Stomach (tissue), 9 donors: ENCODE data around the gene IRF4. TPM values are rescaled to one million over a fixed set of nuclear protein-coding genes. Genes with fewer than 3 reads are reported as not detected.

ENCODE experiments used
- DNase-seq, 2 donors: peaks; one replicate each; pipeline versions ENCODE4 v3.0.0 to v3.0.0-alpha.2; 2013 to 2019
- H3K27ac ChIP-seq, 5 donors: fragments of 200-600 bp in 4 of 5; sonication (generic) in 4 of 5; one replicate each; pipeline ENCODE4 v1.5.1; 2013 to 2019; ENCODE audit warnings: mild to moderate bottlenecking in 1 of 5, moderate library complexity in 1 of 5
- H3K27me3 ChIP-seq, 3 donors: fragments of 200-600 bp; sonication (generic); one replicate each; pipeline ENCODE4 v1.5.1; 2017 to 2019; ENCODE audit warnings: mixed run types in 1 of 3
- H3K36me3 ChIP-seq, 4 donors: fragments of 200-600 bp; sonication (generic); 1 replicate in 3 of 4; 2 replicates in 1 of 4; pipeline ENCODE4 v1.5.1; 2016 to 2019
- H3K4me1 ChIP-seq, 4 donors: fragments of 200-600 bp; sonication (generic); one replicate each; pipeline ENCODE4 v1.5.1; 2016 to 2019
- H3K4me3 ChIP-seq, 4 donors: fragments of 200-600 bp; sonication (generic) in 3 of 4; one replicate each; pipeline ENCODE4 v1.5.1; 2016 to 2019; ENCODE audit warnings: mild to moderate bottlenecking in 1 of 4
- H3K9me3 ChIP-seq, 4 donors: fragments of 200-600 bp; sonication (generic); one replicate each; pipeline ENCODE4 v1.5.1; 2016 to 2019
- CTCF ChIP-seq, 7 experiments: fragments of 450-650 bp in 4 of 7; fragments of 200-600 bp in 3 of 7; sonication (generic) in 3 of 7; IDR thresholded peaks; one replicate each; pipeline ENCODE4 v1.5.1; 2016 to 2019; ENCODE audit warnings: antibody characterized with exemption in 7 of 7, control low read depth in 2 of 7, mild to moderate bottlenecking in 1 of 7
- EP300 ChIP-seq: sonication (generic); formaldehyde crosslinking; IDR thresholded peaks from one replicate; pipeline ENCODE4 v1.6.1; 2017; ENCODE audit warnings: antibody characterized with exemption
- POLR2A ChIP-seq, 4 donors: fragments of 450-650 bp; IDR thresholded peaks; one replicate each; pipeline ENCODE4 v1.6.1; 2016; ENCODE audit warnings: antibody characterized with exemption in 4 of 4, control low read depth in 2 of 4, mild to moderate bottlenecking in 1 of 4, moderate library complexity in 1 of 4
- POLR2AphosphoS5 ChIP-seq, 3 donors: sonication (generic); formaldehyde crosslinking; IDR thresholded peaks; one replicate each; pipeline ENCODE4 v1.6.1; 2016; ENCODE audit warnings: antibody characterized with exemption in 3 of 3
- WGBS, 5 donors: extraction: QIAGEN DNeasy Blood & Tissue Kit in 3 of 5; methylation state at CpG; one replicate each; pipeline versions ENCODE4 v1.1.5 to v1.1.7; 2013 to 2018; 5-methylcytosine and 5-hydroxymethylcytosine counted together
- intact Hi-C: fragments of 100-400 bp; cut with DNase I; formaldehyde crosslinking; loops from one replicate; pipeline ENCODE4 v1.15.1; 2023; ENCODE audit warnings: low total_unique reads
- polyA plus RNA-seq, 3 donors: library from polyadenylated mRNA; stranded (reverse); fragments of 200-250 nt; gene quantifications; one replicate each; pipeline ENCODE4 v1.2.3, GENCODE V29; 2013
- total RNA-seq, 5 donors: library from RNA; depleted of rRNA; stranded (reverse); fragments of >200 nt; gene quantifications; one replicate each; pipeline versions ENCODE4 v1.1.0 to v1.2.3, GENCODE V29; 2014 to 2016
- donor health status: healthy with polysubstance abuse.
- donor health status: Bipolar disorder and iron deficiency.
- donor health status: healthy.

Gene IRF4
- total and polyA plus RNA-seq, 8 donors = 0.48 to 7.0 (median 2.6) TPM; not detected in 1

DNA sequence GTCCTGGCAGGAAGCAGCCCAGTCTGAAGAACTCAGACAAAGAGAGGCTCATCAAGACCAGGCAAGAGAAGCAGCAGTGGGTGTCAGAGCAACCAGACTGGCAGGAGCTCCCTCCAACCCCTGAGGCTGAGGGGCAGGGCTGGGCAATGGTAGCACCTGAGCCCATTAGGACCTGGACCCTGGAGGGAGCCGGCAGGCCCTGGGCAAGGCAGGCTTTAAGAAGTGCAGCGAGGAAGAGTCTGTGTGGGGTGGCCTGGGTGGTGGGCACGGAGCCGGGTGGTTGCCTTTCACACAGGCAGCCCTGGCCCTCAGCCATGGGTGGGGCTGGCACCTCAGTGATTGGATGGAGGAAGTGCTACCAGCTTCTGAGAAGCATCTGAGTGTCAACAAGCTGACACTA lies 33.1 kb upstream of the IRF4 start:
- DNase-seq = no peak
- Histone ChIP-seq H3K27ac (no peak overlapping the region), H3K4me1 (peaks cover 0 to 5% (median 0%) of the 10 kb centered on the region in 4 donors), H3K27me3 (peaks cover 0 to 4% (median 0%) of the 10 kb centered on the region in 3 donors), H3K4me3 (no peak overlapping the region), H3K36me3 (no peaks in the 10 kb centered on the region), H3K9me3 (peaks cover 2 to 9% (median 7%) of the 10 kb centered on the region in 4 donors)
- 64 to 87% (median 72%) methylated on average over 4 of the region's 4 CpGs for WGBS, 5 donors
- TF ChIP-seq POLR2AphosphoS5 (IDR thresholded peaks at IDR 0.05) (no peak), CTCF (IDR thresholded peaks at IDR 0.05) (no peak), POLR2A (IDR thresholded peaks at IDR 0.05) (no peak), EP300 (no peak)
- intact Hi-C loops = no loop called here

DNA sequence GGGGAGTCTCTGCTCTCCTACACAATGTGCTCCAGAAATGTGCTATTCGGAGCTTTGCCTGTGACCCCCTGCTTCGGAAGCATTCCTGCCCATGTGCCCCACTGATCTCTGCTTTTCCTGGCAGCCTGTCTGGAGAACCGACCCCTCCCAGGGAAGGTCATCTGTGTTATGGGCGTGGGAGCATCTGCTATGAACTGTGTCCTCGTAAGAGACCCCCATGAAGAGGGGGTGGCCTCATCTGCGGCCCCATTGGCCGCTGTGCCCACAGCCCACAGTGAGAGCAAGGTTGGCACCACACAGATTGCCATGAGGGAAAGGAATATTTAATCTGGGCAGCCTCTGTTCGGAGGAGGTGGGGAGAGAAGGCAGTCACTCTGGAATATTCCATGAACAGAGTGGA lies 32.7 kb upstream of the IRF4 start:
- Histone ChIP-seq H3K4me3 (no peak overlapping the region), H3K9me3 (peaks cover 6 to 13% (median 11%) of the 10 kb centered on the region in 4 donors), H3K4me1 (peaks cover 0 to 5% (median 0%) of the 10 kb centered on the region in 4 donors), H3K27me3 (peaks cover 0 to 4% (median 0%) of the 10 kb centered on the region in 3 donors), H3K27ac (no peak overlapping the region), H3K36me3 (no peaks in the 10 kb centered on the region)
- WGBS, 5 donors = 73 to 90% (median 79%) methylated on average over 8 of the region's 8 CpGs
- TF ChIP-seq EP300 (no peak), POLR2AphosphoS5 (IDR thresholded peaks at IDR 0.05) (no peak), CTCF (IDR thresholded peaks at IDR 0.05) (no peak), POLR2A (IDR thresholded peaks at IDR 0.05) (no peak)
- no peak for DNase-seq
- intact Hi-C loops = no loop called here

DNA sequence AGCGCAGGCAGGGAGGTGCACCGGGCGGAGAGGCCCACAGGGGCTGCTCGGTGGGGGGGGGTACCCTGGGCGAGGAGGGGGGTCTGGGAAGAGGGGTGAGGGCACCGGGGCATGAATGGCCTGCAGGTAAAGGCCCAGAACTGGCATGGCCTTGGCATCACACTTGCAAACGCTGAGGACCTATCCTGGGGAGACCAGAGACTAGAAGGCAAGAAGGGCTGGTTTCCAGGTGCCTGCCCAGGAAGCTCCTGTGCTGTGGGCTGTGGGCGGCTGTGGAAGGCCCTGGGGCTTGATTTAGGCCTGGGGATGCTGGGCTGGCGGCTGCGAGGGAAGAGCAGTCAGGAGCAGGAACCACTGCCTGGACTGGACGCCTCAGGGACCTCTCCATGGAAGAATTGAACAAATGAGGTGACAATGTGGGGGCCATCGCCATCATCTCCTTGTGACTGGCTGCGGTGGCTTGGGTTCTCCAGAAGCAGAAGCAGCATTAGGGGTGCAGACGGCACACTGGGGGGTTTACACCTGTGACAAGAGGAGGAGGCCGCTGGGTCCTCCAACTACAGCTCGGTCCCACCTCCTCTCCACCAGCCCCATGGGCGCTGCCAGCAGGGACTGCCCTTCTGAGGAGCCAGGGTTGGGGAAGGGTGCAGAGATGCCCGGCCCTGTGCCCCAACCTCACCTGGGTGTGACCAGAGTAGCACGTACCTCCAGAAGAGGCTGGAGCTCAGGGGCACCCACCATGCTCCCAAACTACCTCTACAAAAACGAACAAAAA lies 32.1 kb upstream of the IRF4 start:
- Histone ChIP-seq H3K27me3 (peaks cover 0 to 4% (median 0%) of the 10 kb centered on the region in 3 donors), H3K36me3 (no peaks in the 10 kb centered on the region), H3K4me1 (peaks cover 0 to 5% (median 0%) of the 10 kb centered on the region in 4 donors), H3K27ac (no peak overlapping the region), H3K9me3 (peaks cover 10 to 19% (median 17%) of the 10 kb centered on the region in 4 donors), H3K4me3 (no peak overlapping the region)
- TF ChIP-seq CTCF (IDR thresholded peaks at IDR 0.05) = no peak
- no peak for TF ChIP-seq POLR2AphosphoS5 (IDR thresholded peaks at IDR 0.05)
- no peak for TF ChIP-seq EP300
- TF ChIP-seq POLR2A (IDR thresholded peaks at IDR 0.05) = no peak
- intact Hi-C loops = no loop called here
- WGBS, 5 donors = 71 to 83% (median 77%) methylated on average over 20 of the region's 20 CpGs
- no peak for DNase-seq

DNA sequence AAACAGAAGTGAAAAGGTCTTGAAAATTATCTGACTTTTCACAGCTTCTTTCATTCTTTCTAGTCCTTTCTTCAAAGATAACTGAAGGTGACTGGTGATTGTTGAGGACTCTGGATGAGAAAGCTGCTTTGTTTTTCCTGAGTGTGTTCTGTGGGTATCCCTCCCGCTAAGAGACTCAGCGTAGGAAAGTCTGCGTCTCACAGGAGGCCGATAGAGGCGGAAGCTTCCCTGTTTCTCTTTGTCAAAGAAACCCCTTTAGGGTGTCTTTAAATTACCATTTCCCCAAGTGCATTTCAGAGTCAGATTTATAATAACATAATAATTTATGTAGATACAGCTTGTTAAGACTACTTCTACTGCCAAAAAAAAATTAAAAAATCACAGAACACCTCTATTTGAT lies 31.2 kb upstream of the IRF4 start:
- intact Hi-C loops = no loop called here
- 81 to 90% (median 88%) methylated on average over 5 of the region's 5 CpGs for WGBS, 5 donors
- H3K36me3 ChIP-seq = no peaks in the 10 kb centered on the region

More for the DNA sequence above, 31.2 kb upstream of the IRF4 start:
- Histone ChIP-seq H3K27me3 (peaks cover 0 to 4% (median 0%) of the 10 kb centered on the region in 3 donors), H3K4me3 (no peak overlapping the region), H3K9me3 (peaks cover 10 to 26% (median 18%) of the 10 kb centered on the region in 4 donors), H3K27ac (no peak overlapping the region), H3K4me1 (peaks cover 0 to 2% (median 0%) of the 10 kb centered on the region in 4 donors)
- TF ChIP-seq EP300 = no peak
- no peak for TF ChIP-seq CTCF (IDR thresholded peaks at IDR 0.05)
- TF ChIP-seq POLR2AphosphoS5 (IDR thresholded peaks at IDR 0.05) = no peak
- no peak for TF ChIP-seq POLR2A (IDR thresholded peaks at IDR 0.05)
- no peak for DNase-seq
